HL-60 (cell line): ENCODE data around the gene RCAN1.

Experiments used
- DNase-seq, 2 experiments: peaks; one replicate each; pipeline ENCODE4 v3.0.0-alpha.2; 2010 to 2020; ENCODE audit warnings: low read depth in 1 of 2, low spot score in 1 of 2
- H3K27ac ChIP-seq: fragments of 250-450 bp; sonication (Bioruptor Pico); replicated peaks from 2 replicates; pipeline ENCODE4 v1.5.1; 2020; ENCODE audit warnings: mild to moderate bottlenecking, moderate library complexity
- H3K27me3 ChIP-seq: fragments of 250-450 bp; sonication (Bioruptor Pico); 2 replicates; pipeline ENCODE4 v1.5.1; 2021; ENCODE audit warnings: mild to moderate bottlenecking, moderate library complexity; ENCODE audit not compliant: insufficient read depth, poor library complexity, severe bottlenecking
- H3K4me3 ChIP-seq: replicated peaks from 2 replicates; pipeline ENCODE4 v1.5.1; 2011; ENCODE audit warnings: mild to moderate bottlenecking, control low read depth, low read length; ENCODE audit not compliant: insufficient read depth
- CTCF ChIP-seq: IDR thresholded peaks from one replicate; pipeline ENCODE4 v1.5.1; 2011; ENCODE audit warnings: low read length, control low read depth, inconsistent platforms; ENCODE audit not compliant: insufficient read depth
- GABPA ChIP-seq: IDR thresholded peaks from 2 replicates; pipeline ENCODE4 v1.6.1; 2012; ENCODE audit warnings: low read depth
- POLR2AphosphoS5 ChIP-seq: IDR thresholded peaks from 2 replicates; pipeline ENCODE4 v1.6.1; 2012; ENCODE audit warnings: low read depth
- REST ChIP-seq: IDR thresholded peaks from 2 replicates; pipeline ENCODE4 v1.6.1; 2012; ENCODE audit warnings: low read depth; ENCODE audit not compliant: insufficient replicate concordance
- SPI1 ChIP-seq: IDR thresholded peaks from 2 replicates; pipeline ENCODE4 v1.6.1; 2012; ENCODE audit warnings: low read depth, mild to moderate bottlenecking, borderline replicate concordance

The RCAN1 gene

GRCh38 chr21:34546542-34546941, 68.4 kb downstream of the RCAN1 start:
- peak overlapping the region; percentile 74 for H3K27ac ChIP-seq

GRCh38 chr21:34545079-34545884, 69.6 kb downstream of the RCAN1 start:
- Histone ChIP-seq H3K27me3 (no peaks in the 10 kb centered on the region), H3K4me3 (peak overlapping the region; percentile 7; the same call in 1 of the 2 replicates), H3K27ac (peak overlapping the region; percentile 74)
- peak in 1 of 2 experiments; percentile 85 for DNase-seq
- TF ChIP-seq CTCF (no peak), REST (no peak), POLR2AphosphoS5 (no peak; the same call in 1 of the 2 replicates), SPI1 (peak; percentile 100)

More at GRCh38 chr21:34546542-34546941, 68.4 kb downstream of the RCAN1 start:
- no peak for TF ChIP-seq SPI1
- TF ChIP-seq GABPA: no peak
- no peak for TF ChIP-seq REST
- TF ChIP-seq CTCF: no peak
- no peak for TF ChIP-seq POLR2AphosphoS5
- no peak overlapping the region for H3K4me3 ChIP-seq
- DNase-seq: no peak
- no peaks in the 10 kb centered on the region for H3K27me3 ChIP-seq

GRCh38 chr21:34544032-34544496, 70.8 kb downstream of the RCAN1 start:
- TF ChIP-seq REST (no peak), SPI1 (no peak), POLR2AphosphoS5 (peak; percentile 60; the same call in 1 of the 2 replicates), GABPA (no peak), CTCF (peak; percentile 13)

More at GRCh38 chr21:34544032-34544496, 70.8 kb downstream of the RCAN1 start:
- H3K27me3 ChIP-seq: no peaks in the 10 kb centered on the region
- H3K27ac ChIP-seq: peak overlapping the region; percentile 74
- H3K4me3 ChIP-seq: no peak overlapping the region
- peak; percentile 61 to 68 for DNase-seq
